CD4-positive, alpha-beta T cell treated with Interleukin-1 beta for 1 hour (primary cell): ENCODE data around the gene SHC1.
A peak's percentile ranks its signal among the peaks of the same experiment; 100 is the strongest.

Experiments used
- DNase-seq, 2 donors: peaks; one replicate each; pipeline ENCODE4 v3.0.0-alpha.2; 2020 to 2022

The SHC1 gene

GRCh38 chr1:154973344-154974101 is 3.0 kb upstream of the SHC1 start:
- peak; percentile 93 to 94 for DNase-seq

GRCh38 chr1:154972517-154973343 is 2.2 kb upstream of the SHC1 start:
- DNase-seq = no peak

GRCh38 chr1:154972213-154972516 is 1.6 kb upstream of the SHC1 start:
- no peak for DNase-seq

- DNase-seq = no peak
Measured at GRCh38 chr1:154971341-154971998, 923 bp upstream of the SHC1 start.

- no peak for DNase-seq
Measured at GRCh38 chr1:154969860-154970452, 591 bp downstream of the SHC1 start.

- DNase-seq = no peak
Measured at GRCh38 chr1:154969246-154969645, 1.3 kb downstream of the SHC1 start.

GRCh38 chr1:154968731-154969130 is 1.8 kb downstream of the SHC1 start:
- no peak for DNase-seq

GRCh38 chr1:154967331-154967950 is 3.1 kb downstream of the SHC1 start:
- no peak for DNase-seq

- no peak for DNase-seq
Measured at GRCh38 chr1:154966111-154966510, 4.4 kb downstream of the SHC1 start.

GRCh38 chr1:154964359-154964758 is 6.2 kb downstream of the SHC1 start:
- no peak for DNase-seq

- no peak for DNase-seq
Measured at GRCh38 chr1:154963643-154964042, 6.9 kb downstream of the SHC1 start.

- no peak for DNase-seq
Measured at GRCh38 chr1:154962795-154963330, 7.7 kb downstream of the SHC1 start.

GRCh38 chr1:154962156-154962749 is 8.3 kb downstream of the SHC1 start:
- DNase-seq = no peak

- DNase-seq = peak; percentile 82 to 84
Measured at GRCh38 chr1:154961207-154962155, 9.1 kb downstream of the SHC1 start, which contains the start of gene PYGO2. Gene PYGO2 (minus strand): TSS chr1:154961782. CDS start chr1:154961576, 206 bp downstream.

GRCh38 chr1:154960446-154961136 is 10.0 kb downstream of the SHC1 start:
- no peak for DNase-seq

GRCh38 chr1:154959426-154959780 is 11.1 kb downstream of the SHC1 start:
- no peak for DNase-seq

GRCh38 chr1:154958681-154959425 is 11.7 kb downstream of the SHC1 start:
- no peak for DNase-seq

GRCh38 chr1:154958036-154958435 is 12.5 kb downstream of the SHC1 start:
- no peak for DNase-seq

- no peak for DNase-seq
Measured at GRCh38 chr1:154957091-154957657, 13.4 kb downstream of the SHC1 start.
